HepG2 (cell line): ENCODE data around the gene MYADML2. TPM values are rescaled to one million over a fixed set of nuclear protein-coding genes. Genes with fewer than 3 reads are reported as not detected.

Source experiments
- AFF4 ChIP-seq: sonication (generic); formaldehyde crosslinking; IDR thresholded peaks from 2 replicates; pipeline ENCODE4 v1.4.0; 2020; ENCODE audit warnings: missing genetic modification reagents
- BATF2 ChIP-seq: sonication (generic); formaldehyde crosslinking; IDR thresholded peaks from 2 replicates; pipeline ENCODE4 v1.8.0; 2022; ENCODE audit warnings: mild to moderate bottlenecking, missing genetic modification reagents, moderate library complexity
- BORCS8-MEF2B ChIP-seq: sonication (generic); formaldehyde crosslinking; IDR thresholded peaks from 2 replicates; pipeline ENCODE4 v1.8.0; 2022; ENCODE audit warnings: mild to moderate bottlenecking, missing genetic modification reagents
- HHEX ChIP-seq: IDR thresholded peaks from 2 replicates; pipeline ENCODE4 v1.6.1; 2016; ENCODE audit warnings: control low read depth
- KLF12 ChIP-seq: sonication (generic); formaldehyde crosslinking; IDR thresholded peaks from 2 replicates; pipeline ENCODE4 v1.4.0; 2020; ENCODE audit warnings: missing genetic modification reagents, borderline replicate concordance
- POLR2AphosphoS5 ChIP-seq: IDR thresholded peaks from 2 replicates; pipeline ENCODE4 v1.6.1; 2012; ENCODE audit warnings: low read depth, low read length
- RNF2 ChIP-seq: fragments of 450-650 bp; conservative IDR thresholded peaks from 2 replicates; pipeline ENCODE4 v1.6.1; 2016; ENCODE audit warnings: low read depth
- SMAD1 ChIP-seq: sonication (generic); formaldehyde crosslinking; IDR thresholded peaks from 2 replicates; pipeline ENCODE4 v1.4.0; 2020; ENCODE audit warnings: missing genetic modification reagents, low read depth, mild to moderate bottlenecking, borderline replicate concordance
- SNAPC2 ChIP-seq: sonication (generic); formaldehyde crosslinking; IDR thresholded peaks from 2 replicates; pipeline ENCODE4 v1.8.1; 2022; ENCODE audit warnings: mild to moderate bottlenecking, missing genetic modification reagents
- SRSF4 ChIP-seq: fragments of 200-400 bp; formaldehyde crosslinking; IDR thresholded peaks from one replicate; pipeline ENCODE4 v1.6.1; 2018; ENCODE audit warnings: mild to moderate bottlenecking, low read depth, low read length, moderate library complexity; ENCODE audit not compliant: poor library complexity, severe bottlenecking
- ZFYVE20 ChIP-seq: sonication (generic); formaldehyde crosslinking; IDR thresholded peaks from 2 replicates; pipeline ENCODE4 v1.8.0; 2023; ENCODE audit warnings: low read depth, mild to moderate bottlenecking, moderate library complexity, missing genetic modification reagents, borderline replicate concordance
- ZNF367 ChIP-seq: sonication (generic); formaldehyde crosslinking; IDR thresholded peaks from 2 replicates; pipeline ENCODE4 v1.4.0; 2020; ENCODE audit warnings: missing genetic modification reagents, borderline replicate concordance
- ZNF407 ChIP-seq: sonication (generic); formaldehyde crosslinking; IDR thresholded peaks from one replicate; pipeline ENCODE4 v1.5.1; 2020; ENCODE audit warnings: mild to moderate bottlenecking, missing genetic modification reagents; ENCODE audit errors: not compliant biosample characterization
- ZNF761 ChIP-seq: sonication (generic); formaldehyde crosslinking; conservative IDR thresholded peaks from 2 replicates; pipeline ENCODE4 v1.4.0; 2020; ENCODE audit warnings: mild to moderate bottlenecking, missing genetic modification reagents
- polyA plus RNA-seq, 8 experiments: library from polyadenylated mRNA; depleted of rRNA in 3 of 8; stranded (reverse) in 7 of 8; unstranded in 1 of 8; fragments of >200 nt; fragmentation: Illumina TruSeq in 4 of 8; extraction: Trizol in 4 of 8; gene quantifications; 2 replicates each; pipeline versions ENCODE4 v1.2.1 to v1.2.3, GENCODE V29; 2011 to 2016; ENCODE audit warnings: low read depth in 4 of 8, missing spikeins in 1 of 8, mixed read lengths in 1 of 8; ENCODE audit not compliant: insufficient read depth in 1 of 8
- total RNA-seq, 5 experiments: library from RNA; depleted of rRNA; stranded (reverse); fragments of >200 nt; fragmentation: Illumina TruSeq; extraction: Trizol; gene quantifications; 2 replicates each; pipeline ENCODE4 v1.2.3, GENCODE V29; 2016; ENCODE audit warnings: low read depth in 1 of 5

Gene MYADML2
- total and polyA plus RNA-seq, 2 of the 13 experiments (the other 11 are each of a cell fraction or from before 2014, with no cell fraction given), result not detected

GRCh38 chr17:81960130-81960958 lies 13.3 kb upstream of the MYADML2 start (continued):
- TF ChIP-seq AFF4 (CRISPR knock-in tag) (peak; percentile 96), POLR2AphosphoS5 (no peak), KLF12 (CRISPR knock-in tag) (0 out of 2 replicates have a peak, but pooled peaks have one; percentile 52), ZNF367 (peak; percentile 52; the same call in 1 of the 2 replicates), ZNF761 (CRISPR knock-in tag) (0 out of 2 replicates have a peak, but pooled peaks have one; percentile 3), BATF2 (peak; percentile 73; the same call in 1 of the 2 replicates), RNF2 (no peak), HHEX (CRISPR knock-in tag) (no peak), ZFYVE20 (CRISPR knock-in tag) (0 out of 2 replicates have a peak, but pooled peaks have one; percentile 16), SNAPC2 (0 out of 2 replicates have a peak, but pooled peaks have one; percentile 32), ZNF407 (CRISPR knock-in tag) (no peak), SMAD1 (CRISPR knock-in tag) (0 out of 2 replicates have a peak, but pooled peaks have one; percentile 14), SRSF4 (peak; percentile 84), BORCS8-MEF2B (CRISPR knock-in tag) (0 out of 2 replicates have a peak, but pooled peaks have one; percentile 69)
